ENCODE measurements around the gene CTNNA3.

The CTNNA3 gene

GRCh38 chr10:66537186-66537585 lies 1158.8 kb downstream of the CTNNA3 start:
- no peak for DNase-seq (ENCODE audit: low read depth)
- TF ChIP-seq, protein P1, sequence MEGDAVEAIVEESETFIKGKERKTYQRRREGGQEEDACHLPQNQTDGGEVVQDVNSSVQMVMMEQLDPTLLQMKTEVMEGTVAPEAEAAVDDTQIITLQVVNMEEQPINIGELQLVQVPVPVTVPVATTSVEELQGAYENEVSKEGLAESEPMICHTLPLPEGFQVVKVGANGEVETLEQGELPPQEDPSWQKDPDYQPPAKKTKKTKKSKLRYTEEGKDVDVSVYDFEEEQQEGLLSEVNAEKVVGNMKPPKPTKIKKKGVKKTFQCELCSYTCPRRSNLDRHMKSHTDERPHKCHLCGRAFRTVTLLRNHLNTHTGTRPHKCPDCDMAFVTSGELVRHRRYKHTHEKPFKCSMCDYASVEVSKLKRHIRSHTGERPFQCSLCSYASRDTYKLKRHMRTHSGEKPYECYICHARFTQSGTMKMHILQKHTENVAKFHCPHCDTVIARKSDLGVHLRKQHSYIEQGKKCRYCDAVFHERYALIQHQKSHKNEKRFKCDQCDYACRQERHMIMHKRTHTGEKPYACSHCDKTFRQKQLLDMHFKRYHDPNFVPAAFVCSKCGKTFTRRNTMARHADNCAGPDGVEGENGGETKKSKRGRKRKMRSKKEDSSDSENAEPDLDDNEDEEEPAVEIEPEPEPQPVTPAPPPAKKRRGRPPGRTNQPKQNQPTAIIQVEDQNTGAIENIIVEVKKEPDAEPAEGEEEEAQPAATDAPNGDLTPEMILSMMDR (conservative IDR thresholded peaks at IDR 0.05; ENCODE audit: low read depth, low read length): no peak
- no peak overlapping the region for H3K4me3 ChIP-seq (ENCODE audit: low read length)

- DNase-seq (ENCODE audit: low read depth): no peak
- no peak overlapping the region for H3K4me3 ChIP-seq (ENCODE audit: low read length)
- TF ChIP-seq, protein P1 (conservative IDR thresholded peaks at IDR 0.05; ENCODE audit: low read depth, low read length): no peak
Observed at GRCh38 chr10:66535439-66535838, 1160.6 kb downstream of the CTNNA3 start.

GRCh38 chr10:66534866-66535265 lies 1161.1 kb downstream of the CTNNA3 start:
- TF ChIP-seq, protein P1 (conservative IDR thresholded peaks at IDR 0.05; ENCODE audit: low read depth, low read length): no peak
- no peak overlapping the region for H3K4me3 ChIP-seq (ENCODE audit: low read length)

GRCh38 chr10:66521506-66521905 lies 1174.5 kb downstream of the CTNNA3 start:
- no peak overlapping the region for H3K4me3 ChIP-seq (ENCODE audit: low read length)
- DNase-seq (ENCODE audit: low read depth): no peak
- TF ChIP-seq, protein P1 (conservative IDR thresholded peaks at IDR 0.05; ENCODE audit: low read depth, low read length): no peak

More at GRCh38 chr10:66534866-66535265, 1161.1 kb downstream of the CTNNA3 start:
- no peak for DNase-seq (ENCODE audit: low read depth)

- TF ChIP-seq, protein P1 (conservative IDR thresholded peaks at IDR 0.05; ENCODE audit: low read depth, low read length): no peak
- no peak overlapping the region for H3K4me3 ChIP-seq (ENCODE audit: low read length)
- no peak for DNase-seq (ENCODE audit: low read depth)
Observed at GRCh38 chr10:66519616-66520015, 1176.4 kb downstream of the CTNNA3 start.

DNA sequence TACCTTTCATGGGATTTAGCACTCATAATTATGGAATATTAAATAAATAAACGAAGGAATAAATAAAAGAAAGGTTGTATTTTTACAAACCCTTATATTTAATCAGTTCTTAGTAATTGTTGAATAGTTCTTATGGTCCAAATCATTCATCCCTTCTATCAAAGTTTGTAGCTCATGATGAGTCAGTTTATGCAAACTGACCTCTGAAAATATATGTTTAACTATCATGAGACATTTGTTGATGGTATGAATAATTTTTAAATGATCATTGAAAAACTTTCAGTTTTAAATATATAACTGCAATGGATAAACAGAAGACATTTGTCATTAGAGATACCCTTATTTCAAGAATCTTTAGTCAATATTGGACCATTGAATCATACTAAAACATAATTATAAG lies 1181.3 kb downstream of the CTNNA3 start:
- H3K4me3 ChIP-seq (ENCODE audit: low read length): no peak overlapping the region
- no peak for DNase-seq (ENCODE audit: low read depth)
- TF ChIP-seq, protein P1 (conservative IDR thresholded peaks at IDR 0.05; ENCODE audit: low read depth, low read length): no peak

DNA sequence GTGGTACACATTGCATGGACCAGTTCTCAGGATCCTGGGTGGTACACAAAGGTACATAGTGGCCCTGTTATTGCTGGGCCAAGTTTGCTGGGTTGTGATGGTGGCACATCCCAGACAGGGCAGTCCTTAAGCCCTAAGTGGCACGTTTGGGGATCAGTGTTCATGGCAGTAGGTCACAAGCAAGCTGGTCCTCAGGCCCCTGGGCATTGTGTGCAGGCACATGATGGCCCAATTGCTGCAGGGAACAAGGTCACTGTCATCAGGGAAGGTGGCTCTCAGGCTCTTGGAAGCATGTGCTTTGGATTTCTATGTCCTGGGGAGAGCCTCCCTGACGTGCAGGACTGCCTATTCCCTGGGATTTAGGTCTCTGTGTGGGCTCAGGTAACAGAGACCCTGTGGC lies 1182.5 kb downstream of the CTNNA3 start:
- TF ChIP-seq, protein P1 (conservative IDR thresholded peaks at IDR 0.05; ENCODE audit: low read depth, low read length): no peak
- H3K4me3 ChIP-seq (ENCODE audit: low read length): no peak overlapping the region
- no peak for DNase-seq (ENCODE audit: low read depth)

Measured in retinal pigment epithelial cell (primary cell).